ENCODE measurements around the gene RNU6-9.
A peak's percentile ranks its signal among the peaks of the same experiment; 100 is the strongest.

Gene RNU6-9

DNA sequence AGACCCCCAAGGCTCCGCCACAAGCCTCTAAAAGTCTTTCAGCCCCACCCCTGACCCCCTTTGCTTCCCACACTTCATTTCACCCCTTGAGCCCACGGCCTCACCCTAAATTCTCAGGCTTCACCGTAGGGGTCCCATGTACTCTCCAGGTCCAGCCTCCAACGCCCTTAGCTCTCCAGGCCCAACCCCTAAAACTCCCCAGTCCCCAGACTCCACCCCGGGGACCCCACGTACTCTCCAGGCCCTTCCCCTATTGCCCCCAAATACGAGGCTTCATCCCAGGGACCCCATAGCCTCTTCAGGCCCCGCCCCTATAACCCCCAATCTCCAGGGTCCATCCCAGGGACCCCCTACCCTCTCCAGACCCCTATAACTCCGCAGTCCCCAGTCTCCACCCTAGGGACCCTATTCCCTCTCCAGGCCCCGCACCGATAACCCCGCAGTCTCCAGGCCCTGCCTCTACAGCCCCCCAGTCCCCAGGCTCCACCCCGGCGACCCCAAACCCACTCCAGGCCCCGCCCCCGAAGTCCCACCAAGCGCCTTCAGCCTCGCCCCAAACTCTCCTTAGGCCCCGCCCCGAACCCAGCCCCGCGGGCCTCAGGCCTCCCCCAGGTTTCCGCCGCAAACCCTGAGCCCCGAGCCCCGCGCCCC lies 916 bp upstream of the RNU6-9 start:
- TF ChIP-seq, protein P1, sequence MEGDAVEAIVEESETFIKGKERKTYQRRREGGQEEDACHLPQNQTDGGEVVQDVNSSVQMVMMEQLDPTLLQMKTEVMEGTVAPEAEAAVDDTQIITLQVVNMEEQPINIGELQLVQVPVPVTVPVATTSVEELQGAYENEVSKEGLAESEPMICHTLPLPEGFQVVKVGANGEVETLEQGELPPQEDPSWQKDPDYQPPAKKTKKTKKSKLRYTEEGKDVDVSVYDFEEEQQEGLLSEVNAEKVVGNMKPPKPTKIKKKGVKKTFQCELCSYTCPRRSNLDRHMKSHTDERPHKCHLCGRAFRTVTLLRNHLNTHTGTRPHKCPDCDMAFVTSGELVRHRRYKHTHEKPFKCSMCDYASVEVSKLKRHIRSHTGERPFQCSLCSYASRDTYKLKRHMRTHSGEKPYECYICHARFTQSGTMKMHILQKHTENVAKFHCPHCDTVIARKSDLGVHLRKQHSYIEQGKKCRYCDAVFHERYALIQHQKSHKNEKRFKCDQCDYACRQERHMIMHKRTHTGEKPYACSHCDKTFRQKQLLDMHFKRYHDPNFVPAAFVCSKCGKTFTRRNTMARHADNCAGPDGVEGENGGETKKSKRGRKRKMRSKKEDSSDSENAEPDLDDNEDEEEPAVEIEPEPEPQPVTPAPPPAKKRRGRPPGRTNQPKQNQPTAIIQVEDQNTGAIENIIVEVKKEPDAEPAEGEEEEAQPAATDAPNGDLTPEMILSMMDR (IDR thresholded peaks at IDR 0.05; ENCODE audit: borderline replicate concordance, control extremely low read depth, extremely low read depth, insufficient read depth, missing control alignments), result no peak
- DNase-seq (ENCODE audit: low spot score), result peak; percentile 66
- in situ Hi-C loops (cut with MboI; ENCODE audit: low sequenced_read_pairs, unreplicated experiment), result no loop called here

DNA sequence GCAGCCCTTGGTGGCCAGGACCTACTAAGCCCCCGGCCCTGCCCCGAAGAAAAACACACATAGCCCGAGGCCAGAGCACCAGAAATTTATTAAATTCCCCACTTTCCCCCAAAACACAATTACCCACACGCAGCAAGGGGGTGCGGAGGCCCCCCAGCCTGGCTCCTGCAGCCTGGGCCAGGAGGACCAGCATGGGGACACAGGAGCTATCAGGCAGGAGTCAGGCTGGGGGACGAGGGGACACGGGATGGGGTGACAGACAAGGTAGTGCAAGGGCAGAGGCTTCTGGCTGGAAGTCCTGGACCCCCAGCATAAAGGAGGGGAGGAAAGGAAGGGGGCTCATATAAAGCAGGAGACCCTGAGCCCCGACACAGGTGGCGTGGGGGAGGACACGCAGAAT lies 3.1 kb downstream of the RNU6-9 start:
- no peak for DNase-seq (ENCODE audit: low spot score)
- TF ChIP-seq, protein P1 (IDR thresholded peaks at IDR 0.05; ENCODE audit: borderline replicate concordance, control extremely low read depth, extremely low read depth, insufficient read depth, missing control alignments), result no peak
- in situ Hi-C loops (cut with MboI; ENCODE audit: low sequenced_read_pairs, unreplicated experiment), result no loop called here

DNA sequence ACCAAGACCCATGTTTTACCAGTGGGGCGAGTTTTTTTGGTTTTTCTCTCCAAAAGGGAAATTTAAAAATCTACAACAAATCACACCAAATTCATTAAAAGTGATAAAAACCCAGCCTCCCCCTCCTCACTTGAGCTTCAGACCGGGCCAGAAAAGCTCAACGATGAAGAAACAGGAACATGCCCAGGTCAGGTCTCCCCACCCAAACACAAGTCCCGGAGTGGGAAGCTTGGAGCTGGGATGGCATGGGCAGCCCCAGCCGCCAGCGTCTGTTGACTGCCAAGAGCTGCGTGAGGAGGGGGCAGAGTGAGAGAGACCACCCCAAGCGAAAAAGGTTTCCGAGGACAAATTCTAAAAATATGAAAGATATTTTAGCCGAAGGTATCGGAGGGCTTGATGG lies 3.7 kb downstream of the RNU6-9 start:
- TF ChIP-seq, protein P1 (IDR thresholded peaks at IDR 0.05; ENCODE audit: borderline replicate concordance, control extremely low read depth, extremely low read depth, insufficient read depth, missing control alignments), result no peak
- in situ Hi-C loops (cut with MboI; ENCODE audit: low sequenced_read_pairs, unreplicated experiment), result no loop called here
- no peak for DNase-seq (ENCODE audit: low spot score)

DNA sequence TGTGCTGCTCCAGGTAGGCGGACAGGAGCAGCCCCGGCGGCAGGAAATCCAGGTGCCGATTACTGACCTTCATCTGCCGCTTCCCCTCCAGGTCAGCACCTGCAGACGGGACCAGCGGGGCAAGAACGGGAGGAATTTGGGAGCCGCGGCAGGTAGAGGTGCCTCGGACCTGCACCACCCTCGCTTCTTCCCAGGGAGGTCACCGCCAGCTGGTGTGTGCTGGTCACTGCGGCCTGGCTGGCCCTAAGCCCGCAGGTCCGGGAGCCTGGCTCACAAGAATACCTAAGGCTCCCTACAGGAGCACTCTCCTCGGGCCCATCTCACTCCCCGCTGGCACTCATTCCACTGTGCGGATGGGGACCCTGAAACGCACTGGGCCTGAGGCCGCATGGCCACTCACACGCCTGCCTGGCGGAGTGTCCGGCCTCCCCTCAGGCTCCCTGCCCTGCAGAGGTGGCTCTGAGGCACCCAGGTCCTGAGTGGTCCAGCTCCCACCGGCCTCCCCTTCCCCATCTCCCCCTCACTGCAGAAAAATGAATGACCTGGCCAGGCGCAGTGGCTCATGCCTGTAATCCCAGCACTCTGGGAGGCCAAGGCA lies 4.3 kb downstream of the RNU6-9 start:
- TF ChIP-seq, protein P1 (IDR thresholded peaks at IDR 0.05; ENCODE audit: borderline replicate concordance, control extremely low read depth, extremely low read depth, insufficient read depth, missing control alignments), result no peak
- in situ Hi-C loops (cut with MboI; ENCODE audit: low sequenced_read_pairs, unreplicated experiment), result no loop called here
- no peak for DNase-seq (ENCODE audit: low spot score)

DNA sequence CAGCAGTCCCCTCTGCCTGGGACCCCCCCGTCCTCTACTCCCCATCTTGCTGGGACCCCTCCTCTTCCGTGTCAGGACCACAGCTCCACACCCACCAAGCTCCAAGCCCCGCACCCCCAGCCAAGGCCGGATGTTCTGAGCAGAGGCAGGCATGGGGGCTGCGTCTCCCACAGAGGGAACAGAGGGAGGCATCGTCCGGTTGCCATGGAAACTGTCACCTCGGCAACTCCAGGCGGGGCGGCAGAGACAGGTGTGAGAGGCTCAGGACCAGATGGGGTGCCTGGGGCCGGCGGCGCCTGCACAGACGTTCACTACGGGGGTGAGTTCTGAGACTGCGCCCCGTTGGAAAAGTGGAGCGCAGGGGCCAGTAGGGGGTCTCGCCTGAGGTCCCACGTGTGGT lies 5.4 kb downstream of the RNU6-9 start:
- in situ Hi-C loops (cut with MboI; ENCODE audit: low sequenced_read_pairs, unreplicated experiment), result no loop called here
- TF ChIP-seq, protein P1 (IDR thresholded peaks at IDR 0.05; ENCODE audit: borderline replicate concordance, control extremely low read depth, extremely low read depth, insufficient read depth, missing control alignments), result no peak
- no peak for DNase-seq (ENCODE audit: low spot score)

DNA sequence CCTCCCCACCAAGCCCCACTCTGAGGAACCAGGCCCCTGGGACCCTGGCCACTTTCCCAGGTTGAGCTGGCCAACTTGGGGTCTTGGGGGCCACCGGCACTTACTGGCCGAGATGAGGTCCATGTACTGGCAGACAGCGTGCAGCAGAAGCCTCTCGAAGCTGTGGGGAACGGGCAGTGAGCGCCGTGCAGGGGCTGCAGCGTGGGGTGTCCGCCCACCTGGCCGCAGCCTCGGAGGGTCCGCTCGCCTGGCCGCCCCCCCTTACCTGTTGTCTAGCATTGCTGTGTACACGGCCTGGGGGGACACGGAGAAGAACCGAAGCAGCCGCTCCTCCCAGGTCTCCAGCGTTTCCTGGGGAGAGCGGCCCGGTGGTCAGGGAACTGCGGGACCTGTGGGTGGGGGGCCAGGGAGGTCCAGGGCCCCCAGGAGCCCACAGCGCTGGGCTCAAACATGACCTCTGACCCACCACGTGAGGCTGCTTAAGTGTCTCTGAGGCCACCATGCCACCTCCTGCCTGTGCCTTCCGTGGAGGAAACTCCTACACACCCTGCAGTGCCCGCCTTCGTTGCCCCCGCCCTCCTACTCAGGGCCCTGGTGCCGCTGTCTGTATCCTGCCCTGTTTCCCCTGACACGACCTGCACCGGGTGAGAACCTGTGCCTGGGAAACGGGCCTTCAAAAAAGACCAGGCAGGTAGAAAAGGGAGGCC lies 6.2 kb downstream of the RNU6-9 start:
- in situ Hi-C loops (cut with MboI; ENCODE audit: low sequenced_read_pairs, unreplicated experiment), result no loop called here
- TF ChIP-seq, protein P1 (IDR thresholded peaks at IDR 0.05; ENCODE audit: borderline replicate concordance, control extremely low read depth, extremely low read depth, insufficient read depth, missing control alignments), result no peak
- no peak for DNase-seq (ENCODE audit: low spot score)

All from GM13976 (cell line).